WI38 (cell line): ENCODE data around the gene TTC39C.

Experiments
- H3K4me3 ChIP-seq: 2 replicates; pipeline ENCODE4 v1.5.1; 2011; ENCODE audit warnings: low read depth, mild to moderate bottlenecking, control low read depth, low read length
- CTCF ChIP-seq: IDR thresholded peaks from 2 replicates; pipeline ENCODE4 v1.5.1; 2012; ENCODE audit warnings: low read depth, mild to moderate bottlenecking, control low read depth, low read length

TTC39C gene

GRCh38 chr18:24176727-24177416 lies 162.3 kb downstream of the TTC39C start:
- no peak overlapping the region for H3K4me3 ChIP-seq

GRCh38 chr18:24177499-24178133 lies 163.1 kb downstream of the TTC39C start:
- no peak for TF ChIP-seq CTCF
- H3K4me3 ChIP-seq: no peak overlapping the region

More at GRCh38 chr18:24176727-24177416, 162.3 kb downstream of the TTC39C start:
- peak; percentile 78 for TF ChIP-seq CTCF

GRCh38 chr18:24180048-24180447 lies 165.5 kb downstream of the TTC39C start:
- H3K4me3 ChIP-seq: no peak overlapping the region
- TF ChIP-seq CTCF: no peak

GRCh38 chr18:24181806-24182205 lies 167.3 kb downstream of the TTC39C start:
- no peak overlapping the region for H3K4me3 ChIP-seq
- no peak for TF ChIP-seq CTCF
